ENCODE measurements around the gene TKFC.

- TF ChIP-seq CTCF (conservative IDR thresholded peaks at IDR 0.05; ENCODE audit: low read depth, low read length), result no peak
- TF ChIP-seq EZH2 (IDR thresholded peaks at IDR 0.05; ENCODE audit: borderline replicate concordance, low read depth, low read length, poor library complexity, severe bottlenecking), result no peak
Measured at GRCh38 chr11:61380884-61381283, 47.9 kb downstream of the TKFC start.

Measured in A673 (cell line).